ENCODE data around the gene RTL10.

GRCh38 chr22:19867617-19868016, 12.9 kb upstream of the RTL10 start:
- no peak for TF ChIP-seq CTCF (tag by site-specific recombination; IDR thresholded peaks at IDR 0.05)
- no peak for TF ChIP-seq ZNF121 (tag by site-specific recombination; IDR thresholded peaks at IDR 0.05)
- TF ChIP-seq ZNF280D (tag by site-specific recombination; IDR thresholded peaks at IDR 0.05): no peak
- no peak for TF ChIP-seq ZNF311 (tag by site-specific recombination; IDR thresholded peaks at IDR 0.05; ENCODE audit: borderline replicate concordance)
- TF ChIP-seq TSHZ1 (tag by site-specific recombination; IDR thresholded peaks at IDR 0.05; ENCODE audit: borderline replicate concordance): no peak
